K562 (cell line): ENCODE data around the gene POLR1D. TPM values are rescaled to one million over a fixed set of nuclear protein-coding genes. Genes with fewer than 3 reads are reported as not detected.

Source experiments
- ATAC-seq: fragments of 200-7000 bp; cut with Tn5 transposase; 3 replicates; pipeline ENCODE4 v1.9.1; 2020; ENCODE audit warnings: moderate library complexity
- BruUV-seq: library from RNA; stranded (reverse); fragments of 400-500 nt; replicated peaks from 2 replicates; lab custom pipeline; 2021; lab: Mats Ljungman, UMichigan
- CTCF ChIA-PET: fragments of 300-600 bp; formaldehyde crosslinking; extraction: SDS; loops from one replicate; lab custom pipeline; 2021; ENCODE audit warnings: low intra/inter-chr PET ratio; lab: Yijun Ruan, JAX
- POLR2A ChIA-PET: fragments of 300-600, 350-650 bp; sonication (Branson Sonifier 250); formaldehyde crosslinking; extraction: SDS; loops from one replicate; lab custom pipeline; 2021; ENCODE audit warnings: antibody characterized with exemption, inconsistent platforms; lab: Yijun Ruan, JAX
- DNase-seq, 4 experiments: peaks; one replicate each; pipeline versions ENCODE4 v3.0.0 to v3.0.0-alpha.2; 2011 to 2018; ENCODE audit warnings: low spot score in 3 of 4, mixed read lengths in 3 of 4; ENCODE audit errors: extremely low read depth in 1 of 4
- FAIRE-seq: peaks from 2 replicates; lab custom pipeline; 2011; peaks lifted over from hg19 to GRCh38; lab: Jason Lieb, UNC
- H2AFZ ChIP-seq: 2 replicates; pipeline ENCODE4 v1.6.0; 2011; ENCODE audit warnings: low read depth, low read length, control low read depth, inconsistent platforms
- H3K27ac ChIP-seq: fragments of 200-600 bp; 3 replicates; pipeline ENCODE4 v1.8.0; 2011; ENCODE audit warnings: low read depth, mild to moderate bottlenecking, control low read depth, inconsistent platforms, low read length, moderate library complexity, mixed read lengths; ENCODE audit errors: extremely low read depth
- H3K27me3 ChIP-seq, 2 experiments: fragments of 300-600 bp in 1 of 2; 2 replicates in 1 of 2; 3 replicates in 1 of 2; pipeline versions ENCODE4 v1.6.0 to v1.8.0; 2011; ENCODE audit warnings: inconsistent platforms in 2 of 2, low read length in 2 of 2, mild to moderate bottlenecking in 1 of 2, mixed read lengths in 1 of 2, moderate library complexity in 1 of 2; ENCODE audit not compliant: control insufficient read depth in 2 of 2, insufficient read depth in 2 of 2
- H3K36me3 ChIP-seq: fragments of 300-600 bp; 3 replicates; pipeline ENCODE4 v1.8.0; 2011; ENCODE audit warnings: mild to moderate bottlenecking, low read length, inconsistent platforms; ENCODE audit not compliant: control insufficient read depth, insufficient read depth
- H3K4me1 ChIP-seq, 2 experiments: fragments of 200-600 bp in 1 of 2; replicated peaks in 1 of 2; 2 replicates in 1 of 2; 3 replicates in 1 of 2; pipeline versions ENCODE4 v1.5.1 to v1.8.0; 2011; ENCODE audit warnings: inconsistent platforms in 2 of 2, low read length in 2 of 2, mild to moderate bottlenecking in 1 of 2, mixed read lengths in 1 of 2, moderate library complexity in 1 of 2; ENCODE audit not compliant: control insufficient read depth in 2 of 2, insufficient read depth in 2 of 2
- H3K4me2 ChIP-seq: 2 replicates; pipeline ENCODE4 v1.6.1; 2011; ENCODE audit warnings: low read length, control low read depth, inconsistent platforms, mixed read lengths; ENCODE audit not compliant: insufficient read depth
- H3K4me3 ChIP-seq: fragments of 200-600 bp; sonication (generic), shearing (Covaris generic); 2 replicates; pipeline ENCODE4 v1.5.1; 2016; ENCODE audit warnings: control low read depth, inconsistent platforms
- H3K79me2 ChIP-seq: fragments of 200-600 bp; 3 replicates; pipeline ENCODE4 v1.8.0; 2011; ENCODE audit warnings: low read length, inconsistent platforms; ENCODE audit not compliant: control insufficient read depth, insufficient read depth
- H3K9ac ChIP-seq, 2 experiments: 2 replicates each; pipeline versions ENCODE4 v1.6.0 to v1.6.1; 2011; ENCODE audit warnings: low read depth in 2 of 2, low read length in 2 of 2, control low read depth in 1 of 2, inconsistent platforms in 1 of 2, mild to moderate bottlenecking in 1 of 2, mixed read lengths in 1 of 2; ENCODE audit not compliant: insufficient read depth in 1 of 2
- H3K9me1 ChIP-seq: one replicate; pipeline ENCODE4 v1.6.0; 2011; ENCODE audit warnings: inconsistent platforms, mild to moderate bottlenecking, low read length, moderate library complexity; ENCODE audit not compliant: control insufficient read depth, insufficient read depth
- H3K9me3 ChIP-seq: replicated peaks from 2 replicates; pipeline ENCODE4 v1.5.1; 2011; ENCODE audit warnings: low read depth, low read length, inconsistent platforms; ENCODE audit not compliant: control insufficient read depth, insufficient read depth
- H4K20me1 ChIP-seq: replicated peaks from 2 replicates; pipeline ENCODE4 v1.6.1; 2011; ENCODE audit warnings: low read length, inconsistent platforms, mixed read lengths; ENCODE audit not compliant: control insufficient read depth, insufficient read depth
- ARID2 ChIP-seq: fragments of 450-650 bp; IDR thresholded peaks from 2 replicates; pipeline ENCODE4 v1.6.1; 2017; ENCODE audit warnings: antibody characterized with exemption, mild to moderate bottlenecking
- CBX2 ChIP-seq: fragments of 200-600 bp; sonication (generic); IDR thresholded peaks from one replicate; pipeline ENCODE4 v1.6.1; 2012; ENCODE audit warnings: mild to moderate bottlenecking, low read length, inconsistent platforms; ENCODE audit not compliant: insufficient read depth, poor library complexity, severe bottlenecking
- CBX5 ChIP-seq: IDR thresholded peaks from 2 replicates; pipeline ENCODE4 v1.6.1; 2014; ENCODE audit warnings: low read depth, borderline replicate concordance
- CBX8 ChIP-seq: fragments of 200-600 bp; sonication (generic); IDR thresholded peaks from 2 replicates; pipeline ENCODE4 v1.6.1; 2012; ENCODE audit warnings: borderline replicate concordance, mixed run types, low read depth, mild to moderate bottlenecking, moderate library complexity, mixed read lengths, low read length, control low read depth, inconsistent platforms; ENCODE audit not compliant: poor library complexity, severe bottlenecking; ENCODE audit errors: extremely low read depth
- CEBPB ChIP-seq: fragments of 450-650 bp; IDR thresholded peaks from 2 replicates; pipeline ENCODE4 v1.6.1; 2016; ENCODE audit warnings: missing genetic modification characterization, missing compliant biosample characterization
- ESRRA ChIP-seq: fragments of 450-650 bp; IDR thresholded peaks from 2 replicates; pipeline ENCODE4 v1.6.1; 2014; ENCODE audit warnings: low read depth, mild to moderate bottlenecking, moderate library complexity, borderline replicate concordance
- GATA2 ChIP-seq: sonication (generic); formaldehyde crosslinking; IDR thresholded peaks from 2 replicates; pipeline ENCODE4 v1.4.0; 2020; ENCODE audit warnings: mild to moderate bottlenecking, missing genetic modification reagents
- KLF16 ChIP-seq: IDR thresholded peaks from 2 replicates; pipeline ENCODE4 v1.6.1; 2016; ENCODE audit warnings: antibody characterized with exemption
- MEIS2 ChIP-seq: fragments of 450-650 bp; IDR thresholded peaks from 2 replicates; pipeline ENCODE4 v1.6.1; 2014; ENCODE audit warnings: mild to moderate bottlenecking; ENCODE audit not compliant: partially characterized antibody
- PRPF4 ChIP-seq: fragments of 200-400 bp; formaldehyde crosslinking; IDR thresholded peaks from one replicate; pipeline ENCODE4 v1.6.1; 2017; ENCODE audit warnings: low read length, low read depth, mild to moderate bottlenecking; ENCODE audit not compliant: insufficient read depth, poor library complexity, severe bottlenecking
- SMARCC2 ChIP-seq: fragments of 450-650 bp; IDR thresholded peaks from 2 replicates; pipeline ENCODE4 v1.6.1; 2017; ENCODE audit warnings: antibody characterized with exemption, moderate library complexity, mild to moderate bottlenecking, low read depth
- TRIM25 ChIP-seq: fragments of 450-650 bp; IDR thresholded peaks from 2 replicates; pipeline ENCODE4 v1.7.0; 2016; ENCODE audit warnings: borderline replicate concordance
- ZNF212 ChIP-seq: fragments of 450-650 bp; formaldehyde crosslinking; IDR thresholded peaks from 2 replicates; pipeline ENCODE4 v1.4.0; 2020; ENCODE audit warnings: mild to moderate bottlenecking
- ZNF512 ChIP-seq: IDR thresholded peaks from 2 replicates; pipeline ENCODE4 v1.6.1; 2016; ENCODE audit warnings: missing genetic modification characterization, missing compliant biosample characterization
- in situ Hi-C: fragments of 300-500 bp; cut with MboI; formaldehyde crosslinking; loops from 4 replicates; pipeline ENCODE4 v1.15.0; 2018; ENCODE audit warnings: inconsistent platforms, mixed read lengths
- intact Hi-C: fragments of 100-400 bp; cut with micrococcal nuclease; formaldehyde crosslinking; loops from 2 replicates; pipeline ENCODE4 v1.14.2; 2022
- polyA plus RNA-seq, 8 experiments: library from polyadenylated mRNA; depleted of rRNA in 4 of 8; stranded (reverse) in 5 of 8; unstranded in 3 of 8; fragments of >200 nt; fragmentation: Nextera tagmentation in 2 of 8; fragmentation: Illumina TruSeq in 1 of 8; extraction: Ambion mirVana in 2 of 8; extraction: Trizol in 1 of 8; gene quantifications; 2 replicates each; pipeline versions ENCODE4 v1.2.1 to v1.2.3, GENCODE V29; 2011 to 2014; ENCODE audit warnings: inconsistent platforms in 1 of 8, missing spikeins in 1 of 8
- total RNA-seq, 7 experiments: library from RNA; depleted of rRNA in 6 of 7; stranded (reverse); fragments of >200 nt in 6 of 7; fragmentation: Illumina TruSeq in 2 of 7; extraction: Trizol in 2 of 7; gene quantifications; 2 replicates each; pipeline versions ENCODE4 v1.2.1 to v1.2.3, GENCODE V29; 2011 to 2021; ENCODE audit warnings: low replicate concordance in 1 of 7
- TF ChIP-seq, protein P1 (sequence below): fragments of 450-650 bp; formaldehyde crosslinking; IDR thresholded peaks from 2 replicates; pipeline ENCODE4 v1.4.0; 2022; ENCODE audit warnings: missing genetic modification characterization

The POLR1D gene
- total and polyA plus RNA-seq, 9 of the 15 experiments (the other 6 are each of a cell fraction or from before 2014, with no cell fraction given), result 107 to 188 (median 145) TPM

DNA sequence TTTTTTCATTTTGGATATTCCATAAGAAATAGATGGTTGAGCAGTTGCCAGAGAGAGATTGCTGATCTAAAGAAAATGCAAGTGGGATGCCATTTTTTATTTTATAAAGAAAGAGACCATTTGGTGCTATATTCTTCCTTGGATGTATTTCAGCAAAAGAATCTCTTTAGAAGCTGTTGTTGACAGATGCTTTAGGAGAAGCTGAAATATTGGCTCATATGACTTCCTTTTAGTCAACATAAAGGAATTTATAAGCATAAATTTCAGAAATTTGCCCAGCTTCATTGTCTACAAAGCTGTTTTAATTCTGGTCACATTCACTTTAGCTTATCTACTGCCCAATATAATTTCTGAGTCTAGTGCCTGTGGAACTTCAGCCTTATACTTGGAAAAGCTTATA is 36.9 kb downstream of the POLR1D start:
- no peak overlapping the region for H3K4me2 ChIP-seq
- H3K36me3 ChIP-seq, result no peaks in the 10 kb centered on the region
- H4K20me1 ChIP-seq, result no peaks in the 10 kb centered on the region; the same call in 1 of the 2 replicates
- intact Hi-C loops (no loop called here), in situ Hi-C loops (no loop called here)
- ATAC-seq (no peak), DNase-seq (no peak), FAIRE-seq (no peak)
- H3K27ac ChIP-seq, result no peak overlapping the region
- ChIA-PET POLR2A (no interaction called here), CTCF (no interaction called here)
- no peaks in the 10 kb centered on the region for H3K9me3 ChIP-seq
- H3K9me1 ChIP-seq, result no peaks in the 10 kb centered on the region
- no peak overlapping the region for H3K4me3 ChIP-seq
- no peaks in the 10 kb centered on the region for H3K27me3 ChIP-seq
- H3K79me2 ChIP-seq, result no peaks in the 10 kb centered on the region
- BruUV-seq, result no TSS peak
- H3K9ac ChIP-seq, result no peak overlapping the region
- no peak overlapping the region for H2AFZ ChIP-seq
- TF ChIP-seq, protein P1, sequence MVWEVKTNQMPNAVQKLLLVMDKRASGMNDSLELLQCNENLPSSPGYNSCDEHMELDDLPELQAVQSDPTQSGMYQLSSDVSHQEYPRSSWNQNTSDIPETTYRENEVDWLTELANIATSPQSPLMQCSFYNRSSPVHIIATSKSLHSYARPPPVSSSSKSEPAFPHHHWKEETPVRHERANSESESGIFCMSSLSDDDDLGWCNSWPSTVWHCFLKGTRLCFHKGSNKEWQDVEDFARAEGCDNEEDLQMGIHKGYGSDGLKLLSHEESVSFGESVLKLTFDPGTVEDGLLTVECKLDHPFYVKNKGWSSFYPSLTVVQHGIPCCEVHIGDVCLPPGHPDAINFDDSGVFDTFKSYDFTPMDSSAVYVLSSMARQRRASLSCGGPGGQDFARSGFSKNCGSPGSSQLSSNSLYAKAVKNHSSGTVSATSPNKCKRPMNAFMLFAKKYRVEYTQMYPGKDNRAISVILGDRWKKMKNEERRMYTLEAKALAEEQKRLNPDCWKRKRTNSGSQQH (CRISPR knock-in tag), result no peak
- TF ChIP-seq CBX2 (no peak), GATA2 (CRISPR knock-in tag) (no peak), KLF16 (no peak), TRIM25 (no peak), CBX5 (no peak), PRPF4 (no peak), ZNF512 (tag) (no peak), ARID2 (no peak), ZNF212 (no peak), ESRRA (no peak), CEBPB (tag) (no peak), SMARCC2 (no peak), CBX8 (no peak), MEIS2 (no peak)
- no peaks in the 10 kb centered on the region for H3K4me1 ChIP-seq
